ENCODE measurements around the gene HES3. TPM values are rescaled to one million over a fixed set of nuclear protein-coding genes. Genes with fewer than 3 reads are reported as not detected.

Gene HES3
- total RNA-seq, 2 donors from 2014 or later: not detected

DNA sequence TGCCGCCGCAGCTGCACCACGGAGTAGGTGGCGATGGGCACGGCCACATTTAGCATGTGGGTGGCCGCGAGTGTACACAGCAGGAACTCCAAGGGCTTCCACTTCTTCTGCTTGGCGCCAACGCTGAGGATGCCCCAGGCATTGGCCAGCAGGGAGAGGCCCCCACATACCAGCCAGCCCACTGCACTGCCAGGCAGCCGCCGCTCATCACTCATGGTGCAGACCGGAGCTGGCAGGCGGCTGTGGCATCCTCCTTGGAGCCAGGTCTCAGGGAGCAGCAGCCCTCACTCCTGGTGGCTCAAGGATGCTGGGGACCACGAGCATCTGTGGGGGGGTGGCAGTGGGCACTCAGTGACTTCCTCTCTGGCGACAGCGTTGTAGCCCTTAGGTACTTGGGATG, 10.7 kb downstream of the HES3 start:
- DNase-seq (no peak), ATAC-seq (no peak)
- intact Hi-C loops (cut with DNase I): no loop called here

DNA sequence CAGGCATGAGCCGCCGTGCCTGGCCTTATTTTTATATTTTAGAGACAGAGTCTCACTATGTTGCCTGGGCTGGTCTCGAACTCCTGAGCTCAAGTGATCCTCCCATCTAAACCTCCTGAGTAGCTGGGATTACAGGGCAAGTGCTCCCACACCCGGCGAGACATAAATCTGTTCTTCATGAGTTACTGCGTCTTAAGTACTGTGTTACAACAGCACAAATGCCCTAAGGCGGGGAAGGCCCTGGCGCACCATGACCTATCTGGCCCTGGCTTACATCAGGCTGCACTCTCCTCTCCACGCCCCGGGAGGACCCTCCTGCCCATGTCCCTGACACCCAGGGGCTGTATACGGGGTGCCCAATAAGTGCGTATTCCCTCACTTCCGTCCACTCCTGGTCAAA, 12.7 kb downstream of the HES3 start:
- intact Hi-C loops (cut with DNase I): no loop called here
- DNase-seq (no peak), ATAC-seq (no peak)

DNA sequence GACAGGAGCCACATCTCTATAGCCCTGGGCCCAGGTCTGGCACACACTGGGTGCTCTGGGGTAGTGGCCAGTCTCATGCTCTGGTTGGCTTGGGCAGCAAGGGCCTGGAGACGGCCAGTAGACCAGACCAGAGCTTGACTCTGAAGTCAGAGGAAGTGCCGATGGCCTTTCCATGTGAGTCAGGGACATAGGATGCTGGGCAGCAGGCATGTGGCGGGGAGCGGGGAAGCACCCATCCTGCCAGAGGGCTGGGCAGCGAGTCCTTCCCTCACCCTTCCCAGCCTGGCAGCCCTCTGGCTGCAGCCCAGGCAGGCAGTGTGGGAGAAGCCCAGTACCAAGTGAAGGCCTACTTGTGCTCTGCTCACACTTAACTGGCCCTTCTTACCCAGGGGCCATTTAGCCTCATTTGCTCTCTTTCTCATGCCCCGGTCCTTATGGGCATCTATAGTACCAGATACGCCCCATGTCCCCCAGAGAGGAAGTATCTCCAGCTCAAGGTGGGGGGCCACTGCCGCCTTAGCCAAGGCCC, 13.6 kb downstream of the HES3 start:
- intact Hi-C loops (cut with DNase I): no loop called here
- ATAC-seq: no peak

DNA sequence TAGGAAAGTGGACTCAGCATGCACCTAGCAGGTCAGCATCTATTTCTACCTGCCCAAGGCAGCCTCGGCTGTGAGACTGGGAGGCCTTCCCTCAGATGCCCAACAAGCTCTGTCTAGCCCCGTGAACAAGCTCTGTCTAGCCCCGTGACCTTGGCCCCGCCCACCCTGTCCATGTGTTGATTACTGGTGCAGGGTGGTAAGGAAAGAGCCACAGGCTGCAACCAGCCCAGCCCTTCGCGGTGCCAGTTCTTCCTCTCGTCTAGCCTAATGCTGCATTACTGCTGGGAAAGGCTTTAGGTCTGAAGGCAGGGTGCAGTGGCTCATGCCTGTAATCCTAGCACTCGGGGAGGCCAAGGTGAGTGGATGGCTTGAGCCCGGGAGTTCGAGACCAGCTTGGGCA, 14.7 kb downstream of the HES3 start:
- no peak for DNase-seq
- intact Hi-C loops (cut with DNase I): no loop called here
- no peak for ATAC-seq

More for the DNA sequence above, 13.6 kb downstream of the HES3 start:
- DNase-seq: no peak

DNA sequence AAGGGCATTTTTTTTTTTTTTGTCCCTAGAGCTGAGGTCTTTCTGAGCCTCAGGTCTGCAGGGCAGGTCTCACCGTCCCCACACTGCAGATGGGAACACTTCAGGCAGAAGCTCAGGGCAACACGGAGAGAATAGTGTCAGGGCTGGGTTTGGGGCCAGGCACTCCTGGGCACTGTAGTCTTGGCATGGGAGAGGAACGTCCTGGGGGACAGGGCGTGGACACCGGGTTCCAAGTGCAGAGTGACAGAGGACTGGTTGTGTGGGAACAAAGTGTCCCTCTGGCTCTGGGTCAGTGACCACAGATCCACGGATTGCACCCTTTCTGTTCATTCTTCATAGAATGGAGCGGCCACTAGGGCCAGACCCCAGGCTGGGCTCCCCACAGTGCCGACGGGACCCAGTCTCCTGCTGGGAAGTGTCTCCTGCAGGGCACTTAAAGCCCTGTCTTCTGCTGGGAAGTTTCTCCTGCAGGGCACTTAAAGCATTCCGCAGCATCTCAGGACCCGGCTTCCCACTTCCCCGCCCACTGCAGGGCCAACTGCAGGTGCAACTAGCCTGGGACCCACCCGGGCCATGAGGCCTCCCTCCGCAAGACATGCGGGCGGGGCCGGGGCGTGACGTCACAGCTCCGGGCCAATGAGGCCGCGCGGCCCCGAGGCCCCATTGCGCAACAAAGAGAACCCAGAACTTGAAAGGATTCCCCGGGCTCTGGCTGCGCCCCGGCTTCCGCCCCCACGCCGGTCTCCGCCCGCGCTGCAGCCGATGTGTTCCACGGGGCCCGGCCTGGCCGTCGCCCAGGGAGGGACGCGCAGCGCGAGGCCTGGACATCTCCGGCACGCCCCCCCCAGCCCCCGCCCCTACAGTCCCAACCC, 15.7 kb downstream of the HES3 start:
- intact Hi-C loops (cut with DNase I): no loop called here
- DNase-seq (peak; percentile 92), ATAC-seq (peak; percentile 73 to 77)

DNA sequence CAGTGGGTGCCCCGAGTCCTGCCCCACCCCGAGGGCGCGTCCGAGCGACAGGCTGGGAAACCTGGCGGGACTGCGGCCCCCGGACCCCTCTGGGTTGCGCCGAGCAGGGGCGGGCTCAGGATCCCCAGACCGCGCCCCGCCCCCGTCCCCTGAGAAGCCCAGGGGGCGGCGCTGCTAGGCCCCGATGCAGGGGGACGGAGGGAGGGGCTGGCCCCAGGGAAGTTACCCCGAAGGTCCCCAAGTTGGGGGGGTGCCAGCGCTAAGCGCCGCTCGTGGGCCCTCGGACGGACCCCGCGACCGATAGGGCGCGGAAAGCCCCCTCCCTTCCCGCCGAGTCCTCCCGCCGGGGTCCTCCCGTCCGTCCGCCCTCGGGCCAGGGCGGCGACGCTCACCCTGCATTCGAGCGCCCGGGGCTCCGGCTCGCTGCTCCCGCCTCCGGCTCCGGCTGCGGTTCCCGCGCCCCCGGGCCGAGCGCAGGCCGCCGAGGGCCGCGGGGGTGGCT, 16.5 kb downstream of the HES3 start:
- intact Hi-C loops (cut with DNase I): no loop called here
- peak; percentile 19 to 29 for ATAC-seq

DNA sequence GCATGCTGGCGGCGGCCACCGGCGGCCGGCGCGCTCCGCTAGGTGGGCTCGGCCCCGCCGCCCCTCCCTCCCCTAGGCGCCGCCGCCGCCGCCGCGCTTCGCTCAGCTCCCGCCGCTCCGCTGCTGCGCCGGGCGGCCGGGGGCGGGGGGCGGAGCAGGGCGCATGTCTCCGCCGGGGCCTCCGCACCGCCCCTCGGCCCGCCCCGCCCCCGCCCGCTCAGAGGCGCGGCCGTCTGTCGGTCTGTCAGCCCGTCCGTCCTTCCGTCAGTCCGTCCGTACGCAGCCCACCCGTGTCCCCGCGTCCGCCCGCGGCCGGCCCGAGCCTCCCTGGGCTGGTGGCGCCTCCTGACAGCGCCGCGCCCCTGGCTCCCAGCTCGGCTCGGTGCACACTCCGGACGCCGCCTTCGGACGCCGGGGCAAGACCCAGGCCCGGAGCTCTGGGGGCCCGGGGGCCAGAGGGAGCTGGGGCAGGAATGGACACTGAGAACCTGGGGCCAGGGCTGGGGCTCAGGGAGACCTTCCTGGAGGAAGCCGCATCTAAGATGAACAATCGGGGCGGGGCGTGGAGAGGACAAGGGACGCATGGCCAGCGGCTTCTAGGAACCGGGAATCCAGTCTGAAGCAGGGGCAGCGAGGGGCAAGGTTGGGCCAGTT, 17.1 kb downstream of the HES3 start, which contains the start of gene GPR153:
Gene GPR153, minus strand, starts transcription at position 138 of the 654 bp plus-strand sequence. CDS start 6,193 bp downstream, outside the sequence.
- peak; percentile 59 to 64 for ATAC-seq
- intact Hi-C loops (cut with DNase I): no loop called here
- peak; percentile 60 for DNase-seq

More for the DNA sequence above, 16.5 kb downstream of the HES3 start:
- DNase-seq: peak; percentile 52

DNA sequence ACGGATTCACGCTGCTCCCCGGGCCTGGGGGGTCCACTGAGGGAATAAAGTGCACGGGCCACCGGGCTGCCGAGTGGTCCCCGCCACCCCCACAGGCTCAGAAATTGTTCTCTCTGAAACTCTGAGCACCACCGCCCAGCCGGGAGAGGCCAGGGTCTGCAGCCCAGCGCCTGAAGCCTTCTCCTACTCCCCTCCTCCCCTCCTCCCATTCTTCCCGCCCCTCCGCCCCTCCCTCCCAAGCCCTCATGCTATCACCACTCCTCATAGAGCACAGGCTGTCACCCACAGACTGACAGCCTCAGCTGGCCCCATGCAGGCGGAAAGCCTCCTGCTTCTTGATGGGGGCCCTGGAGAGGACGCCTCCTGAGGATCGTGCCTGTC, 17.6 kb downstream of the HES3 start:
- DNase-seq: no peak
- peak in 1 of 2 donors; percentile 5 for ATAC-seq
- intact Hi-C loops (cut with DNase I): no loop called here

DNA sequence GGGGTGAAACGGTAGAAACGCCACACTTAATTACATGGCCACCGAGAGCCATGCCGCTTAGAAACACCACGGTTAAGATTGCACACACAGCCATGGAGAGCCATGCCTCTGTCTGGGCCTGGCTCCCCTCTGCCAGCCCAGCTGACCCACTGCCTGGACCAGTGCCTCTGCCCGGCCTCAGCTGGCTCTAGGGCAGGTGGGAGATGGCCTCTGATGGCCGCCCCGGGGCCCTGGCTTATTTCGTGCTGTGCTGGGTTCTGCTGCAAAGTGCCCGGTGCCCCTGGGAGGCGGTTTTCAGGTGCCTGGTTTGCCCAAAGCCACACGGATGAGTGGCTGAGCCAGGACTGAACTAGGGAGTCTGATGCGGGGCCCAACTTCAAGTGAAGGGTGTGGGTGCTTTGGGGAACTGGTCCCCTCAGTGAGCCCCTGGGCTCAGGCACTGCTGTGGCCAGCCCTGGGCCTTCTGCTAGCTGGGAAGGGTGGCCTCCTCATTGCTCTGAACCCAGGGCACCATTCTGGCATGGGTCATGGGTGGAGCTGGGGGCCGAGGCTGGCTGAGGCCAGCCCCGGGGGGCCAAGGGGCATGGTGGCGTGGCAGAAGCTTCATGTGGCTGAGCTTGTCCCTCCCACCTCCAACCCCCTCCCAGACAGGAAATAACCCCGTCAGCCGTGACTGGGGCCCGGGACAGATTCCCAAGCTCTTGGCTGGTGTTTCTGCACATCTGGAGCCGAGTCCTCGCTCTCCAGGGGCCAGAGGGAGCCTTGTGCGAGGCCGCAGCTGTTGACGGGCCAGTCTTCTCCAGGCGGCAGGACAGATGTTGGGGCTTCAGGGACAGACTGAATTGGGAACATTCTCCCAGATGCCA, 18.8 kb downstream of the HES3 start:
- intact Hi-C loops (cut with DNase I): no loop called here
- DNase-seq (peak; percentile 66), ATAC-seq (peak; percentile 43 to 47)

DNA sequence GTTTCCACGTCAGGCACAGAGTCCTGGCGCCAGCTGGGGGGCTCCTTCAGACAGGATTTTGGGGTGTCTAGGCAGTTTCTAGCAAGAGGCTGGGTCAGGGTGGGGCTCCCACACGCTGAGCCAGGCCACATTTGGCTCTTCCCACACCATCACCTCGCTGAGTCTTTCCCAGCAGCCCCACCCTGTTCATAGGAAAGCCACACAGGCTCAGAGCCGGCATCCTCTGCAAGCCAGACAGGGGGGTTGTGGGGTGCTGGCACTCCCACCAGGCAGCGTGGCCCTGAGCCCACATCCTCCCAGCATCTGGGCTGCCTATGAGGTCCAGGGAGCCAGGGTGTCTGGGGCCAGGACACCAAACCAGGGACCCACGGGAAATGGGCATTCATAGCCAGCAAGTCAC, 19.7 kb downstream of the HES3 start:
- intact Hi-C loops (cut with DNase I): no loop called here
- peak in 1 of 2 donors; percentile 2 for ATAC-seq
- no peak for DNase-seq

DNA sequence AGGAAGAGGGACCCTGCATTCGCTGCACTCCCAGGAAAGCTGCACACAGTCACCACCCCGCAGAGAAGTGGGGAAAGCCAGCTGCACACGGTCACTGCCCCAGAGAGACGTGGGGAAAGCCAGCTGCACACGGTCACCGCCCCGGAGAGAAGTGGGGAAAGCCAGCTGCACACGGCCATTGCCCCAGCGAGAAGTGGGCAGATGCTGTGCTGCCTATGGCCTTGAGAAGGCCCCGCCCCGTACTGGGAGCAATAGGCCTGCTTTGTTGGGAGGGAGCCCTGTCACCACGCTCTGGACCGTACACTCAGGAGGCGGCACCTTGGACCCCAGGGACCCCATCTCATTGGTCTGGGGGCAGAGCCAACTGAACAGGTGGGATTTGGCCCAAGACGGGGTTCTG, 21.2 kb downstream of the HES3 start:
- intact Hi-C loops (cut with DNase I): no loop called here
- no peak for ATAC-seq
- no peak for DNase-seq

DNA sequence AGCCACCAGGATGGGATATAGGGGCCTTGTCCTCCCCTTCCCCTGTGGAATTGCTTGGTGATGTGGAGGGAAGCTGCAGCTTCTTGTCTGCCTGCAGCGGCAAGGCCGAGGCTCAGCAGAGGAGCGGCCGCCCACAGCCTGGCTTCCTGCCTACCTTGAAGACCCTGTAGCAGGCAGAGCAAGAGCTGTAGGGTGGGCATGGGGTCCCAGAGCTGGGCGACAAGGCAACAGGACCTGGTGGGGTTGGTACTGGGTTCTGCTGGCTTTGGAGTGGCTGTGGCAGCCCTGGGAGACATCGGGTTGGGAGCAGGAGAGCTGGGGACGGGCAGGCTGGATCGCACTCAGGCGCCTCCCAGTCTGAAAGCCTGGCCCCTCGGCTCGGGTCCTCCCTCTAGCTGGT, 22.7 kb downstream of the HES3 start:
- no peak for DNase-seq
- ATAC-seq: no peak
- intact Hi-C loops (cut with DNase I): no loop called here

DNA sequence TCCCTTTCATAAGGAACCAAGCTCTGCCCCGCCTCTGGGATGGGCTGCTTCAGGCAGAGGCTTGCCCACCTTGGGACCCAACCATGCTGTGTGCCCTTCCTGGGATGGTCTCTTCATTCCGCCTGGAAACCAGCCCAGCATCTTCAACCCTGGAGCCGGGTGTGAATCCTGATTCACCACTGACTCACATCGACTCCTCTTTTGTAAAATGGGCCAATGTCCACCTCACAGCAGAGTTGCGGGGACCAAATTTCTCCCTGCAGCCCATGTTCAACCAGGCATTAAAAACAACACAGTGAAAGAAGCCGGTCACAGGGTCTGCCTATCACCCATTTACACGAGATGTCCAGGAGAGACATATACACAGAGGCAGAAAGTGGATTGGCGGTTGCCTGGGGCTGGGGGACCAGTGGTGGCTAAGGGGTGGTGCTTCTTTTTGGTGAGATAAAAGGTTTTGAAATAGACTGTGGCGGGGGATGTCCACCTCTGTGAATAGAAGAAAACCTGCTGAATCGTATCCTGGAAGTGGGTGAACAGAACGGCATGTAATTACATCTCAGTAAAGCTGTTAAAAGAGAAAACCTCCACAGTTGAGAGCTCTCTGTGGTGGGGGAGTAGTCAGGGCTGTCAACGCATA, 23.8 kb downstream of the HES3 start:
- intact Hi-C loops (cut with DNase I): no loop called here
- ATAC-seq: no peak
- no peak for DNase-seq

DNA sequence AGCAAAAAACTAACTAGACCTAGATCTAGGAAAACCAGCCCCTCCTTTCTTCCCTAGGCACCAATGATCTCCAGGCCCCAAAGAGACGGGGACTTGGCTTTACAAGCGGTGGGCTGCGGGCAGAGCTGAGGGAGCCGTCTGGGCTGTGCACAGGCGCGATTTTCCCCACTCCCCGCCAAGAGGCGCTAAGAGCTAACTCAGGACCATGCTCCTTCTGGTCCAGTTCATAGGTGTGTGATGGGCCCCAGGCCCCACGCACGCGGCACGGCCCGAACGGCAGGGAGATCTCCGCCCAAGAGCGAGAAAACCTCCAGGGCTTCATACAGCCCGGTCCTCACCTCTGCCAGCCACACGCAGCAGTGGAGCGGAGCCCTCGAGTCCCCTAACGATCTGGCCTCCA, 24.4 kb downstream of the HES3 start:
- DNase-seq: no peak
- ATAC-seq: peak in 1 of 2 donors; percentile 23
- intact Hi-C loops (cut with DNase I): no loop called here

DNA sequence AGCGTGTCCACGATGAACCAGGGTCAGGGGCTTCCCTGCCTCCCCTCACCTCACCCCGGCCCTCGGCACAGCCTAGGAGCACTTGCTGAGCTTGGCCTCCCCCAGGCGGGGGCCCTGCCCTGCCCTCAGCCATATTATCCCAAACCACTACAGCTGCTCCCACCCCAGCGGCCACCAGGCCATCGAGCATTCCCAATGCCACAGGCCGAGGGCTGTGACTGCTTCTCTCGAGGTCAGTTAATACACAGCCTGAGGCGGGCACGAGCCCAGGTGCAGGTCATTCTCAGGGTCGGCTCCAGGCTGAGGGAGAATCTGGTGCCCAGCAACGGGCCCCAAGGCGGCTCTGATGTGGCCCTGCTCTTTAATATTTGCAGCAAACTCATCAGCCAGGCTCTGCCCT, 25.3 kb downstream of the HES3 start:
- intact Hi-C loops (cut with DNase I): no loop called here
- DNase-seq: no peak

DNA sequence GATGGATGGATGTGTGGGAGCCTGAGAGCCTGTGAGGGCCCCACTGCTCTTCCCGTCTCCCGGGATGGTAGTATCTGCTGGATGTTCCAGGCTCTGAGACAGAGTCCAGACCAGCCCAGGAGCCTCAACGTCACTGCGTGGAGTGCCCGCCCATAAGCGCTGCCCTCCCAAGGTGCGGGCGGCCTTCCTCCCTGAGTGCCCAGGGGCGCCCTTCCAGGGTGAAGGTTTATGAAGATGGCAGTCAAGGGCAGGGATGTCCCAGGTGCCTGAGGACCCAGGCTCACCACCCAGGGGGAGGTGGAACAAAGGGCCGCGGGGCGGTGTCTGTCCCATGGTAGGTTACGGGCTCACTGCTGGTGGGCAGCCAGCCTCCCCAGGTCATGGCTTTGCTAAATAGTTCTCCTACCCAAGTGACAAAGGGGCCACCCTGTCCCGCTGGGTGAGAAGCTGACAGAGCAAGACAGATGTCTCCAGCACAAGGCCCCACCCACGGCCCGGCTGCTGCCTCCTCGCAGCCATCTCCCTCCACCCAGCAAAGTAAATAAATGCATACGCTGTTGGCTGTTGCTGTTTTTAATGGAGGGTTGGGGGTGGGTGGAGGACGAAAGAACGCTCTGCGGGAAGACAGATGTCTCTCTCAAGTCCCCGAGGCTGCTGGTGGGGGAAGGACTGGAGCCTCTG, 25.9 kb downstream of the HES3 start:
- DNase-seq (no peak), ATAC-seq (no peak)
- intact Hi-C loops (cut with DNase I): no loop called here

More for the DNA sequence above, 25.3 kb downstream of the HES3 start:
- ATAC-seq: no peak

DNA sequence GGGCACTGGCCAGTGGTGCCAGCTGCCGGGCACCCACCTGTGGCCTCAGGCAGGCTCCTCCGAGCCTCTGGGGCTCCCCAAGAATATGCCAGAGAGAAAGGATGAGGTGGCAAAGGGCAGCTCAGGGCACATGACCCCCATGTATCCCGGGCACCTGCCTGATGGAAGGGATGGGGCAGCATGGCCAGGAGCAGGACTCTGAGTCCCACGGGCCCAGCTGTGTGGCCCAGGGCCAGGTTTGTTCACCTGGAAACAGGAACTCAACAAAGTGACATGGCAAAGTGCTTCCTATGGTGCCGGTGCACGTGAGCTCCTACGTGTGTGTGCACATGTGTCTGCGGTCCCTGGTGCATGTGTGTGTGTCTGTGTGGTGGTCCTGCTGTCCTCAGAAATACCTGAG, 26.4 kb downstream of the HES3 start:
- DNase-seq: no peak
- ATAC-seq: no peak
- intact Hi-C loops (cut with DNase I): no loop called here

DNA sequence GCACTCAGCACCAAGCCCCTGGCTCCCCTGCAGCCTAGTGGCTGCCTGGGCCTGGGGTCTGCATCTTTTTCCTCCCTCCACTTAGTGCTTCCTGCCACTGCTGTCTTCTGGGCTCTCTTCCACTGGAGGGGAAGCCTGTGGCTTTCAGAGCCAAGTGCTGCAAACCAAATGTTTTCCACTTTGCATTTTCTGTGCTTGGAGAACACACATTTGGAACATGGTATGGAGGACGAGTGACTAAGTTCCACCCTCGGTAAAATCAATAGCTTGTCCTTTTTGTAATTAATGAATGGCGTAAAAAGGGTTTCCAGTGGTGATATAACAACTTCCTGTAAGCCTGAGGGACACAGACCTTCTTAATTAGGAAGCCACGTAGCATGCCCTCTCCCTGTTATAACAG, 27.0 kb downstream of the HES3 start:
- ATAC-seq: no peak
- intact Hi-C loops (cut with DNase I): no loop called here
- no peak for DNase-seq
